IMR-90 (cell line): ENCODE results near the gene IMMP1L. TPM values are rescaled to one million over a fixed set of nuclear protein-coding genes. Genes with fewer than 3 reads are reported as not detected.
A peak's percentile ranks its signal among the peaks of the same experiment; 100 is the strongest.

ENCODE experiments used
- ATAC-seq: fragments of 200-7000 bp; cut with Tn5 transposase; 2 replicates; pipeline ENCODE4 v1.9.1; 2020; ENCODE audit warnings: low read depth, mild to moderate bottlenecking, moderate library complexity
- Bru-seq: library from RNA; stranded (reverse); fragments of 400-500 nt; gene quantifications from one replicate; lab custom pipeline; 2021; lab: Mats Ljungman, UMichigan
- BruChase-seq, 2 experiments: library from RNA; stranded (reverse); fragments of 400-500 nt; gene quantifications; one replicate each; lab custom pipeline; 2021; lab: Mats Ljungman, UMichigan
- BruUV-seq: library from RNA; stranded (reverse); fragments of 400-500 nt; replicated peaks from 2 replicates; lab custom pipeline; 2021; lab: Mats Ljungman, UMichigan
- CTCF ChIA-PET: fragments of 300-600 bp; formaldehyde crosslinking; extraction: SDS; loops from one replicate; lab custom pipeline; 2021; ENCODE audit warnings: antibody characterized with exemption; lab: Yijun Ruan, JAX
- POLR2A ChIA-PET: fragments of 300-600 bp; sonication (Branson Sonifier 250); formaldehyde crosslinking; loops from one replicate; lab custom pipeline; 2022; ENCODE audit warnings: antibody characterized with exemption; ENCODE audit not compliant: unreplicated experiment; lab: Charles Lee
- DNase-seq: peaks from one replicate; pipeline ENCODE4 v3.0.0; 2013
- H2AFZ ChIP-seq: replicated peaks from 2 replicates; pipeline ENCODE3; 2013; ENCODE audit warnings: low read length, mild to moderate bottlenecking; ENCODE audit not compliant: poor library complexity
- H2AK5ac ChIP-seq: 2 replicates; pipeline ENCODE4 v1.6.1; 2013; ENCODE audit warnings: low read depth, low read length, inconsistent platforms
- H2AK9ac ChIP-seq: replicated peaks from 2 replicates; pipeline ENCODE3; 2013; ENCODE audit warnings: mild to moderate bottlenecking, low read depth, low read length, moderate library complexity; ENCODE audit not compliant: poor library complexity
- H2BK120ac ChIP-seq: 2 replicates; pipeline ENCODE4 v1.6.1; 2013; ENCODE audit warnings: low read depth, low read length, inconsistent platforms
- H2BK15ac ChIP-seq: 3 replicates; pipeline ENCODE4 v1.6.1; 2013; ENCODE audit warnings: low read depth, low read length, inconsistent platforms
- H2BK20ac ChIP-seq: 2 replicates; pipeline ENCODE4 v1.6.1; 2013; ENCODE audit warnings: low read depth, mild to moderate bottlenecking, inconsistent platforms, low read length, moderate library complexity
- H2BK5ac ChIP-seq: 2 replicates; pipeline ENCODE4 v1.6.1; 2013; ENCODE audit warnings: mild to moderate bottlenecking, low read depth, low read length, inconsistent platforms; ENCODE audit not compliant: poor library complexity, severe bottlenecking
- H3K14ac ChIP-seq: replicated peaks from 2 replicates; pipeline ENCODE4 v1.6.1; 2013; ENCODE audit warnings: low read depth, low read length, inconsistent platforms
- H3K18ac ChIP-seq: 2 replicates; pipeline ENCODE4 v1.6.1; 2013; ENCODE audit warnings: low read depth, low read length, control low read depth
- H3K23ac ChIP-seq: 2 replicates; pipeline ENCODE4 v1.6.1; 2013; ENCODE audit warnings: low read depth, low read length, inconsistent platforms
- H3K27ac ChIP-seq: 2 replicates; pipeline ENCODE4 v1.5.1; 2013; ENCODE audit warnings: mild to moderate bottlenecking, control low read depth, low read length; ENCODE audit not compliant: insufficient read depth
- H3K27me3 ChIP-seq: 2 replicates; pipeline ENCODE4 v1.6.1; 2013; ENCODE audit warnings: low read length; ENCODE audit not compliant: control insufficient read depth, insufficient read depth
- H3K36me3 ChIP-seq: 2 replicates; pipeline ENCODE4 v1.6.1; 2013; ENCODE audit warnings: low read length, mixed read lengths; ENCODE audit not compliant: control insufficient read depth, insufficient read depth
- H3K4ac ChIP-seq: 2 replicates; pipeline ENCODE4 v1.6.1; 2013; ENCODE audit warnings: low read depth, low read length, inconsistent platforms
- H3K4me1 ChIP-seq: 2 replicates; pipeline ENCODE4 v1.6.1; 2013; ENCODE audit warnings: low read length, mixed read lengths; ENCODE audit not compliant: control insufficient read depth, insufficient read depth
- H3K4me2 ChIP-seq: 2 replicates; pipeline ENCODE4 v1.6.1; 2013; ENCODE audit warnings: low read depth, mild to moderate bottlenecking, control low read depth, low read length, moderate library complexity
- H3K4me3 ChIP-seq: 2 replicates; pipeline ENCODE4 v1.5.1; 2013; ENCODE audit warnings: low read depth, mild to moderate bottlenecking, control low read depth, low read length, moderate library complexity; ENCODE audit not compliant: insufficient read depth
- H3K56ac ChIP-seq: 2 replicates; pipeline ENCODE4 v1.6.1; 2013; ENCODE audit warnings: low read length, inconsistent platforms; ENCODE audit not compliant: insufficient read depth; ENCODE audit errors: extremely low read depth
- H3K79me1 ChIP-seq, 2 experiments: 2 replicates each; pipeline ENCODE4 v1.6.1; 2013; ENCODE audit warnings: low read length in 2 of 2, inconsistent platforms in 1 of 2, low read depth in 1 of 2
- H3K9ac ChIP-seq: 2 replicates; pipeline ENCODE4 v1.6.1; 2013; ENCODE audit warnings: low read depth, low read length, control low read depth
- H3K9me1 ChIP-seq: 2 replicates; pipeline ENCODE4 v1.6.1; 2013; ENCODE audit warnings: low read length, inconsistent platforms; ENCODE audit not compliant: insufficient read depth
- H3K9me3 ChIP-seq: 2 replicates; pipeline ENCODE4 v1.6.1; 2013; ENCODE audit warnings: low read length; ENCODE audit not compliant: control insufficient read depth, insufficient read depth
- H4K20me1 ChIP-seq: 2 replicates; pipeline ENCODE4 v1.6.1; 2013; ENCODE audit warnings: low read length, inconsistent platforms; ENCODE audit not compliant: insufficient read depth
- H4K5ac ChIP-seq: 2 replicates; pipeline ENCODE4 v1.6.1; 2013; ENCODE audit warnings: mild to moderate bottlenecking, low read depth, low read length, control low read depth
- H4K8ac ChIP-seq, 2 experiments: 2 replicates each; pipeline ENCODE4 v1.6.1; 2013; ENCODE audit warnings: low read depth in 2 of 2, low read length in 2 of 2, control low read depth in 1 of 2, inconsistent platforms in 1 of 2
- H4K91ac ChIP-seq: 2 replicates; pipeline ENCODE4 v1.6.1; 2013; ENCODE audit warnings: low read depth, low read length, inconsistent platforms; ENCODE audit not compliant: insufficient read depth
- BHLHE40 ChIP-seq: fragments of 150-350 bp; IDR thresholded peaks from 2 replicates; pipeline ENCODE4 v1.6.1; 2016; ENCODE audit warnings: mild to moderate bottlenecking, low read depth, low read length
- CEBPB ChIP-seq: IDR thresholded peaks from 2 replicates; pipeline ENCODE4 v1.6.1; 2012; ENCODE audit warnings: low read depth, low read length, improper control_type of control experiment
- CHD1 ChIP-seq: IDR thresholded peaks from 2 replicates; pipeline ENCODE4 v1.6.1; 2012; ENCODE audit warnings: low read depth, low read length, improper control_type of control experiment
- FOS ChIP-seq: fragments of 150-350 bp; IDR thresholded peaks from 2 replicates; pipeline ENCODE4 v1.6.1; 2016; ENCODE audit warnings: low read depth, low read length
- MAFK ChIP-seq: IDR thresholded peaks from 2 replicates; pipeline ENCODE4 v1.6.1; 2012; ENCODE audit warnings: low read depth, low read length, improper control_type of control experiment
- MAZ ChIP-seq: IDR thresholded peaks from 2 replicates; pipeline ENCODE4 v1.6.1; 2012; ENCODE audit warnings: low read depth, mild to moderate bottlenecking, low read length, improper control_type of control experiment, moderate library complexity, borderline replicate concordance
- MXI1 ChIP-seq: IDR thresholded peaks from 2 replicates; pipeline ENCODE4 v1.6.1; 2012; ENCODE audit warnings: low read depth, mild to moderate bottlenecking, low read length, moderate library complexity, borderline replicate concordance
- NFE2L2 ChIP-seq: fragments of 150-350 bp; IDR thresholded peaks from 2 replicates; pipeline ENCODE4 v1.6.1; 2016; ENCODE audit warnings: low read depth, mild to moderate bottlenecking, low read length
- POLR2A ChIP-seq: IDR thresholded peaks from 2 replicates; pipeline ENCODE4 v1.6.1; 2012; ENCODE audit warnings: mild to moderate bottlenecking, low read depth, low read length
- RAD21 ChIP-seq: IDR thresholded peaks from 2 replicates; pipeline ENCODE4 v1.6.1; 2012; ENCODE audit warnings: low read length, improper control_type of control experiment
- RCOR1 ChIP-seq: IDR thresholded peaks from 2 replicates; pipeline ENCODE4 v1.6.1; 2012; ENCODE audit warnings: mild to moderate bottlenecking, low read length, improper control_type of control experiment; ENCODE audit not compliant: insufficient replicate concordance
- RFX5 ChIP-seq: IDR thresholded peaks from 2 replicates; pipeline ENCODE4 v1.8.0; 2012; ENCODE audit warnings: low read depth, mild to moderate bottlenecking, low read length, moderate library complexity
- SMC3 ChIP-seq: fragments of 150-350 bp; IDR thresholded peaks from 2 replicates; pipeline ENCODE4 v1.6.1; 2016; ENCODE audit warnings: low read depth, mild to moderate bottlenecking, antibody characterized with exemption, low read length, moderate library complexity
- WGBS, 2 experiments: methylation state at CpG; one replicate each; pipeline versions ENCODE4 v1.1.5 to v1.1.7; 2013; ENCODE audit warnings: missing lambda C conversion rate in 2 of 2; ENCODE audit not compliant: insufficient read length in 1 of 2; ENCODE audit errors: extremely low coverage in 2 of 2; 5-methylcytosine and 5-hydroxymethylcytosine counted together
- dilution Hi-C: fragments of 300-500 bp; cut with HindIII; formaldehyde crosslinking; loops from one replicate; pipeline ENCODE4 v1.14.3; 2018; ENCODE audit warnings: low sequenced_read_pairs; ENCODE audit not compliant: unreplicated experiment
- in situ Hi-C: fragments of 300-500 bp; cut with MboI; formaldehyde crosslinking; loops from 3 replicates; pipeline ENCODE4 v1.14.3; 2019; ENCODE audit warnings: low sequenced_read_pairs, inconsistent platforms, mixed read lengths
- intact Hi-C: fragments of 100-400 bp; cut with micrococcal nuclease; formaldehyde crosslinking; loops from 2 replicates; pipeline ENCODE4 v1.10.0; 2022
- long read RNA-seq: library from polyadenylated mRNA; unstranded; transcript quantifications from one replicate; pipeline ENCODE4 v2.0.0, GENCODE V29; 2021; ENCODE audit not compliant: unreplicated experiment
- polyA plus RNA-seq, 3 experiments: library from polyadenylated mRNA; depleted of rRNA; stranded (reverse); fragments of >200 nt; gene quantifications; 2 replicates each; pipeline ENCODE4 v1.2.3, GENCODE V29; 2012; ENCODE audit warnings: low replicate concordance in 1 of 3
- total RNA-seq: library from RNA; depleted of rRNA; stranded (reverse); fragments of >200 nt; gene quantifications from 2 replicates; pipeline ENCODE4 v1.2.3, GENCODE V29; 2012; rRNA removed
- TF ChIP-seq, protein P1 (sequence below): fragments of 150-350 bp; IDR thresholded peaks from 2 replicates; pipeline ENCODE4 v1.6.1; 2016; ENCODE audit warnings: low read depth, mild to moderate bottlenecking, low read length, moderate library complexity, borderline replicate concordance

Gene IMMP1L, protein sequence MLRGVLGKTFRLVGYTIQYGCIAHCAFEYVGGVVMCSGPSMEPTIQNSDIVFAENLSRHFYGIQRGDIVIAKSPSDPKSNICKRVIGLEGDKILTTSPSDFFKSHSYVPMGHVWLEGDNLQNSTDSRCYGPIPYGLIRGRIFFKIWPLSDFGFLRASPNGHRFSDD
- 5.0 and 10.0 TPM in 2 replicates for total RNA-seq
- polyA plus RNA-seq (2012; rRNA removed) = 10.7 and 23.7 TPM in 2 replicates
- 1.8 and 2.4 TPM in 2 replicates for polyA plus RNA-seq (2012; cell fraction: cytosol; rRNA removed)
- 1.5 and 6.8 TPM in 2 replicates for polyA plus RNA-seq (2012; cell fraction: nucleus; rRNA removed; ENCODE audit: low replicate concordance)
- percentile 56 among the genes with signal in this experiment for Bru-seq, nascent RNA
- BruChase-seq, experiment 1, labeled RNA remaining after a 6-hour chase = percentile 43 among the genes with signal in this experiment
- BruChase-seq, experiment 2, labeled RNA remaining after a 2-hour chase = percentile 51 among the genes with signal in this experiment
- long read RNA-seq, partial matches to known transcripts = 0 of 2 reads
- long read RNA-seq, other reads (novel, unspliced or antisense) = 1 of 2 reads

DNA sequence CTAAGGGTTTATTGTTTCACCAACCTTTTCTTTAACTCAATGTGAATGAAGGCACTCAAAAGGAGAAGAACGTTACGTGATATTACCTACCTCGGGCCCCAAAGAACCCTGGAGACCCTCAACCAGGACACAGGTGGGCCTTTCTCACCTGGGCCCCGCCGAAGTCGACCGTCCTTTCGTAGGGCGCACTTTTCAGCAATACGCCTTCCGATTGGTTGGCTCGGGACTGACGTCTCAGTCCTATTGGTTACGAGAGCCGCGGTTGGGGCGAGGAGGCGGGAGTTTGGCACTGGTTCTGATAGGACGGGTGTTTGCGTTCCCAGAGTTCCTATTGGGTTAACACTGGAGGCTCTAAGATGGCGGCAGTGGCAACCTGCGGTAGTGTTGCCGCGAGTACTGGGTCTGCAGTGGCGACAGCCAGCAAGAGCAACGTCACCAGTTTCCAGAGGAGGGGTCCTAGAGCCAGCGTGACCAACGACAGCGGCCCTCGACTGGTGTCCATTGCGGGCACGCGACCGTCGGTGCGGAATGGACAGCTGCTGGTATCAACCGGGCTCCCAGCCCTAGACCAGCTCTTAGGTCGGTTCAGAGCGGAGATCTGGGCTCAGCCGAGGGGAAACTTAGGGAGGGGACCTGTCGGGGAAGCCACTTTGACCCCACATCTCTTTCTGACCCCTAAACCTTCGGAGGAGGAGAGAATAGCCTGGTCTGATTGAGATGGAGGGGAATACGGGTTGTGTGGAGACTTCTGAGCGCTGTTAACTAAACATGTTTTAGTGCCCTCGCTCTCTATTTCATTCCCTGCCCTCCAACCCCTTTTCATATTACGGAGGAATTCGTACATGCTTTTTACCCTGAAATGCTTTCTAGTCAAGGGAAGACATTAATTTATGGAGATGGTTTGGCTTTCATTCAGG, at the start of gene IMMP1L, which contains the start of gene ELP4:
TSS of gene IMMP1L (minus strand) at position 194 of the 917 bp plus-strand sequence. CDS start 46,346 bp downstream, outside the sequence.
TSS of gene ELP4 (plus strand) at position 339 of the 917 bp plus-strand sequence. CDS start at position 357, 18 bp downstream.
- H4K5ac ChIP-seq = peak within 1 kb of the TSS; percentile 80
- no peaks in the 10 kb centered on the region for H3K9me3 ChIP-seq
- peaks cover 10 to 24% of the 10 kb centered on the region in 2 experiments for H3K79me1 ChIP-seq
- peak within 1 kb of the TSS; percentile 92 for H3K4me3 ChIP-seq
- H3K4me2 ChIP-seq = peak within 1 kb of the TSS; percentile 97
- H3K4ac ChIP-seq = peak within 1 kb of the TSS; percentile 77
- peak within 1 kb of the TSS; percentile 49; the same call in 1 of the 2 replicates for H3K14ac ChIP-seq
- ATAC-seq (peak; percentile 100), DNase-seq (peak; percentile 95)
- H3K9ac ChIP-seq = peak within 1 kb of the TSS; percentile 90
- peak within 1 kb of the TSS; percentile 42 for H2BK5ac ChIP-seq
- peak within 1 kb of the TSS; percentile 68 to 94 for H4K8ac ChIP-seq
- H3K9me1 ChIP-seq = peaks cover 3% of the 10 kb centered on the region; the same call in 1 of the 2 replicates
- peak within 1 kb of the TSS; percentile 65 for H4K91ac ChIP-seq
- ChIA-PET POLR2A (no interaction called here), CTCF (no interaction called here)
- WGBS, 2 experiments = 0% methylated on average over 17 of the region's 47 CpGs; no CpG with 5 or more reads in 1 of the 2 experiments
- H3K23ac ChIP-seq = peak within 1 kb of the TSS; percentile 83
- H2AFZ ChIP-seq = peak within 1 kb of the TSS; percentile 99
- H2AK9ac ChIP-seq = peak within 1 kb of the TSS; percentile 58
- peak within 1 kb of the TSS; percentile 54; the same call in 1 of the 2 replicates for H2BK120ac ChIP-seq
- no peak within 1 kb of the TSS for H2BK20ac ChIP-seq
- no peaks in the 10 kb centered on the region for H4K20me1 ChIP-seq
- no peak within 1 kb of the TSS for H2BK15ac ChIP-seq
- no TSS peak for BruUV-seq
- peak within 1 kb of the TSS; percentile 79 for H3K27ac ChIP-seq
- dilution Hi-C loops (no loop called here), intact Hi-C loops (loop anchor here (1.0 kb wide), 1 partner anchor 320 kb away; no protein-coding TSS in a partner anchor), in situ Hi-C loops (no loop called here)
- peak within 1 kb of the TSS; percentile 75 for H3K56ac ChIP-seq
- H3K27me3 ChIP-seq = no peaks in the 10 kb centered on the region
- no peak within 1 kb of the TSS for H3K18ac ChIP-seq
- H2AK5ac ChIP-seq = no peak within 1 kb of the TSS
- H3K36me3 ChIP-seq = peaks cover 2% of the 10 kb centered on the region
- H3K4me1 ChIP-seq = no peaks in the 10 kb centered on the region
- TF ChIP-seq RCOR1 (no peak), RAD21 (no peak), MXI1 (peak; percentile 46; the same call in 1 of the 2 replicates), NFE2L2 (no peak), SMC3 (no peak), BHLHE40 (peak; percentile 40; the same call in 1 of the 2 replicates), MAZ (peak; percentile 55; the same call in 1 of the 2 replicates), FOS (peak; percentile 55; the same call in 1 of the 2 replicates), MAFK (no peak), CHD1 (no peak), RFX5 (no peak), CEBPB (no peak), POLR2A (0 out of 2 replicates have a peak, but pooled peaks have one; percentile 60)
- TF ChIP-seq, protein P1, sequence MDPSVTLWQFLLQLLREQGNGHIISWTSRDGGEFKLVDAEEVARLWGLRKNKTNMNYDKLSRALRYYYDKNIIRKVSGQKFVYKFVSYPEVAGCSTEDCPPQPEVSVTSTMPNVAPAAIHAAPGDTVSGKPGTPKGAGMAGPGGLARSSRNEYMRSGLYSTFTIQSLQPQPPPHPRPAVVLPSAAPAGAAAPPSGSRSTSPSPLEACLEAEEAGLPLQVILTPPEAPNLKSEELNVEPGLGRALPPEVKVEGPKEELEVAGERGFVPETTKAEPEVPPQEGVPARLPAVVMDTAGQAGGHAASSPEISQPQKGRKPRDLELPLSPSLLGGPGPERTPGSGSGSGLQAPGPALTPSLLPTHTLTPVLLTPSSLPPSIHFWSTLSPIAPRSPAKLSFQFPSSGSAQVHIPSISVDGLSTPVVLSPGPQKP = no peak
